PC-9 (cell line): ENCODE data around the gene IKBKE. TPM values are rescaled to one million over a fixed set of nuclear protein-coding genes. Genes with fewer than 3 reads are reported as not detected.
"Not testable (repeated sequence)": the region's sequence is repeated elsewhere in the genome, so short reads cannot be mapped to it uniquely, and the experiment has no call there.

Experiments used
- BruUV-seq: library from RNA; stranded (reverse); fragments of 400-500 nt; replicated peaks from 2 replicates; lab custom pipeline; 2021; lab: Mats Ljungman, UMichigan
- CTCF ChIA-PET: fragments of 300-600 bp; sonication (Branson Sonifier 250); formaldehyde crosslinking; loops from one replicate; lab custom pipeline; 2022; ENCODE audit warnings: antibody characterized with exemption; lab: Charles Lee
- POLR2A ChIA-PET: fragments of 300-600 bp; sonication (Branson Sonifier 250); formaldehyde crosslinking; loops from one replicate; lab custom pipeline; 2022; ENCODE audit warnings: antibody characterized with exemption; ENCODE audit not compliant: unreplicated experiment; lab: Charles Lee
- DNase-seq, 2 experiments: peaks; one replicate each; pipeline versions ENCODE4 v3.0.0 to v3.0.0-alpha.2; 2015 to 2022; ENCODE audit warnings: mixed read lengths in 1 of 2
- H2AFZ ChIP-seq: fragments of 200-600 bp; sonication (generic); 2 replicates; pipeline ENCODE4 v1.8.1; 2017; ENCODE audit warnings: antibody characterized with exemption
- H3F3A ChIP-seq: fragments of 200-600 bp; sonication (generic); 2 replicates; pipeline ENCODE4 v1.8.1; 2017; ENCODE audit warnings: antibody characterized with exemption, mild to moderate bottlenecking, low read depth; ENCODE audit not compliant: insufficient read depth
- H3K27ac ChIP-seq: fragments of 200-600 bp; sonication (generic); 2 replicates; pipeline ENCODE4 v1.6.1; 2016; ENCODE audit warnings: mixed run types
- H3K27me3 ChIP-seq: fragments of 200-600 bp; sonication (generic); 2 replicates; pipeline ENCODE4 v1.6.1; 2016; ENCODE audit warnings: low read depth, mixed run types; ENCODE audit not compliant: insufficient read depth
- H3K36me3 ChIP-seq: fragments of 200-600 bp; sonication (generic); 2 replicates; pipeline ENCODE4 v1.6.1; 2016; ENCODE audit warnings: low read depth, mixed run types
- H3K4me1 ChIP-seq: fragments of 200-600 bp; sonication (generic); replicated peaks from 2 replicates; pipeline ENCODE4 v1.6.1; 2016; ENCODE audit warnings: mixed run types; ENCODE audit not compliant: insufficient read depth
- H3K4me2 ChIP-seq: fragments of 200-600 bp; sonication (generic); 2 replicates; pipeline ENCODE4 v1.6.1; 2017; ENCODE audit warnings: mixed run types
- H3K4me3 ChIP-seq: fragments of 200-600 bp; sonication (generic); 2 replicates; pipeline ENCODE4 v1.6.1; 2016; ENCODE audit warnings: mixed run types
- H3K79me2 ChIP-seq: fragments of 200-600 bp; sonication (generic); 2 replicates; pipeline ENCODE4 v1.6.1; 2017; ENCODE audit warnings: low read depth, mixed run types
- H3K9me2 ChIP-seq: fragments of 200-600 bp; sonication (generic); 2 replicates; pipeline ENCODE4 v1.8.1; 2017; ENCODE audit warnings: mild to moderate bottlenecking; ENCODE audit not compliant: insufficient read depth
- H3K9me3 ChIP-seq: fragments of 200-600 bp; sonication (generic); 2 replicates; pipeline ENCODE4 v1.8.1; 2016; ENCODE audit warnings: low read depth; ENCODE audit not compliant: insufficient read depth
- H4K20me1 ChIP-seq: fragments of 200-600 bp; sonication (generic); 2 replicates; pipeline ENCODE4 v1.8.1; 2017; ENCODE audit not compliant: insufficient read depth
- CTCF ChIP-seq: fragments of 200-600 bp; sonication (generic); conservative IDR thresholded peaks from 2 replicates; pipeline ENCODE4 v1.6.1; 2017; ENCODE audit warnings: mixed run types, antibody characterized with exemption, mild to moderate bottlenecking, moderate library complexity
- EZH2 ChIP-seq: fragments of 200-600 bp; sonication (generic); IDR thresholded peaks from 2 replicates; pipeline ENCODE4 v1.8.0; 2017; ENCODE audit warnings: antibody characterized with exemption, low read depth
- intact Hi-C: fragments of 100-400 bp; cut with micrococcal nuclease; formaldehyde crosslinking; loops from one replicate; pipeline ENCODE4 v1.10.0; 2022; ENCODE audit not compliant: unreplicated experiment
- total RNA-seq: library from RNA; stranded (reverse); gene quantifications from 2 replicates; pipeline ENCODE4 v1.2.3, GENCODE V29; 2021

IKBKE gene
- total RNA-seq, 1 experiment from 2014 or later = 12.5 TPM

GRCh38 chr1:206482611-206483010 is 12.3 kb downstream of the IKBKE start:
- POLR2A ChIA-PET = no interaction called here
- intact Hi-C loops = no loop called here
- no peaks in the 10 kb centered on the region for H3F3A ChIP-seq
- no peaks in the 10 kb centered on the region for H3K36me3 ChIP-seq
- peaks cover 3% of the 10 kb centered on the region; the same call in 1 of the 2 replicates for H4K20me1 ChIP-seq
- no peaks in the 10 kb centered on the region for H3K79me2 ChIP-seq
- no peaks in the 10 kb centered on the region for H3K4me1 ChIP-seq
- H3K4me2 ChIP-seq = no peak overlapping the region
- DNase-seq = peak in 1 of 2 experiments; percentile 28
- no peak overlapping the region for H2AFZ ChIP-seq
- H3K27ac ChIP-seq = no peak overlapping the region
- no peaks in the 10 kb centered on the region for H3K9me3 ChIP-seq
- TF ChIP-seq CTCF (no peak), EZH2 (no peak)
- CTCF ChIA-PET = interaction anchor here (1.0 kb wide), 1 partner anchor 105 kb away, joined by 3 read pairs; no protein-coding TSS in a partner anchor
- H3K4me3 ChIP-seq = no peak overlapping the region
- no peaks in the 10 kb centered on the region for H3K9me2 ChIP-seq
- no TSS peak for BruUV-seq
- H3K27me3 ChIP-seq = no peaks in the 10 kb centered on the region

- H3K9me3 ChIP-seq, H3K36me3 ChIP-seq, H2AFZ ChIP-seq, H3K4me3 ChIP-seq, H3K9me2 ChIP-seq, H4K20me1 ChIP-seq, H3K27ac ChIP-seq, BruUV-seq, H3K4me1 ChIP-seq, H3K4me2 ChIP-seq, POLR2A ChIA-PET, intact Hi-C loops, H3K79me2 ChIP-seq, DNase-seq, H3F3A ChIP-seq, H3K27me3 ChIP-seq: not testable (repeated sequence)
- CTCF ChIA-PET = interaction anchor here (0.7 kb wide), 1 partner anchor 1035 kb away, joined by 3 read pairs; no protein-coding TSS in a partner anchor
Observed at GRCh38 chr1:206483864-206484263, 13.6 kb downstream of the IKBKE start.

- CTCF ChIA-PET = no interaction called here
- Histone ChIP-seq H3F3A (no peaks in the 10 kb centered on the region), H3K4me3 (no peak overlapping the region), H3K9me2 (no peaks in the 10 kb centered on the region), H3K4me2 (no peak overlapping the region), H4K20me1 (no peaks in the 10 kb centered on the region), H3K27ac (no peak overlapping the region), H3K79me2 (no peaks in the 10 kb centered on the region), H3K36me3 (no peaks in the 10 kb centered on the region), H3K9me3 (no peaks in the 10 kb centered on the region), H3K4me1 (no peaks in the 10 kb centered on the region), H2AFZ (no peak overlapping the region), H3K27me3 (no peaks in the 10 kb centered on the region)
- no TSS peak for BruUV-seq
- TF ChIP-seq EZH2 (no peak), CTCF (no peak)
- no peak for DNase-seq
- intact Hi-C loops = no loop called here
- POLR2A ChIA-PET = no interaction called here
Observed at GRCh38 chr1:206484901-206485300, 14.6 kb downstream of the IKBKE start.
